AG04450 (cell line): ENCODE data around the gene TENT5C. TPM values are rescaled to one million over a fixed set of nuclear protein-coding genes. Genes with fewer than 3 reads are reported as not detected.

ENCODE experiments used
- CTCF ChIA-PET: fragments of 300-600, 350-600 bp; formaldehyde crosslinking; extraction: SDS; loops from one replicate; lab custom pipeline; 2022; ENCODE audit warnings: antibody characterized with exemption, inconsistent platforms; lab: Charles Lee
- POLR2A ChIA-PET: fragments of 350-600 bp; formaldehyde crosslinking; extraction: SDS; loops from one replicate; lab custom pipeline; 2021; ENCODE audit warnings: antibody characterized with exemption, inconsistent platforms; lab: Yijun Ruan, JAX
- DNase-seq: peaks from one replicate; pipeline ENCODE4 v3.0.0-alpha.2; 2011; ENCODE audit warnings: low read depth, low spot score
- H3K27ac ChIP-seq: one replicate; pipeline ENCODE4 v1.5.1; 2012; ENCODE audit warnings: low read depth, low read length, control low read depth
- H3K27me3 ChIP-seq: one replicate; pipeline ENCODE4 v1.6.0; 2012; ENCODE audit warnings: low read length; ENCODE audit not compliant: control insufficient read depth, insufficient read depth
- H3K4me3 ChIP-seq: 2 replicates; pipeline ENCODE4 v1.5.1; 2011; ENCODE audit warnings: mild to moderate bottlenecking, low read depth, low read length, control low read depth
- H3K9me3 ChIP-seq: 2 replicates; pipeline ENCODE4 v1.5.1; 2012; ENCODE audit warnings: low read length; ENCODE audit not compliant: control insufficient read depth, insufficient read depth
- polyA plus RNA-seq: library from polyadenylated mRNA; depleted of rRNA; stranded (reverse); fragments of >200 nt; gene quantifications from 2 replicates; pipeline ENCODE4 v1.2.3, GENCODE V29; 2011
- TF ChIP-seq, protein P1 (sequence below): IDR thresholded peaks from 2 replicates; pipeline ENCODE4 v1.5.1; 2011; ENCODE audit warnings: low read depth, low read length, control low read depth, inconsistent platforms

TENT5C gene
- polyA plus RNA-seq, 1 experiment, result 29.2 TPM

DNA sequence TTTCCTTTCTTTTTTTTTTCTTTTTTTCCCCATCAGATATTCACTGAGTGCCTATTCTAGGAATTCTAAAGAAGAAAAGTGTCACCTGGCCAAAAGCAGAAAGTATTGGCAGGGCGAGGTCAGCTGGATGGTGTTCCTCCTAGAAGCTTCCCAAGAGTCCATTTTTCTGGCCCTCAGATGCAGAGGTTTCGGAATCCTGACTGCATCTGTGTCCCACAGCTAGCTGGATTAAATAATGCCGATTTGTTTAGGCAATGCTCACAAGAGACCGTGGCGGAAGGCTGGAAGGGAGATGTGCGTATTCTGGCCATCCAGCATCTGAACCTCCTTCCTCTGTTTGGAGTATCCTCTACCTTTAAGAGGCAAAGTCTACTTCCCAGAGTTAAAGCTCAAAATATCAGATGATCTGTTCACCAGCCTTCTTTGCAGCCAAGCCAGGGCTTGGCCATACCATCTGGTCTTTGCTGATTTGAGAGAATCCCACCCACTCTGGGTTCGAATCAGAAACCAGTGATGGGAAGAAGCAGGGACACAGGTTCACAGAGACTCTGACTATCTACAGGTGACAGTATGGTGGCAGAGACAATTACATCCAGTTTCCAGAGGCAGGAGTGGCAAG is 5.4 kb upstream of the TENT5C start:
- H3K4me3 ChIP-seq, result no peak overlapping the region
- TF ChIP-seq, protein P1, sequence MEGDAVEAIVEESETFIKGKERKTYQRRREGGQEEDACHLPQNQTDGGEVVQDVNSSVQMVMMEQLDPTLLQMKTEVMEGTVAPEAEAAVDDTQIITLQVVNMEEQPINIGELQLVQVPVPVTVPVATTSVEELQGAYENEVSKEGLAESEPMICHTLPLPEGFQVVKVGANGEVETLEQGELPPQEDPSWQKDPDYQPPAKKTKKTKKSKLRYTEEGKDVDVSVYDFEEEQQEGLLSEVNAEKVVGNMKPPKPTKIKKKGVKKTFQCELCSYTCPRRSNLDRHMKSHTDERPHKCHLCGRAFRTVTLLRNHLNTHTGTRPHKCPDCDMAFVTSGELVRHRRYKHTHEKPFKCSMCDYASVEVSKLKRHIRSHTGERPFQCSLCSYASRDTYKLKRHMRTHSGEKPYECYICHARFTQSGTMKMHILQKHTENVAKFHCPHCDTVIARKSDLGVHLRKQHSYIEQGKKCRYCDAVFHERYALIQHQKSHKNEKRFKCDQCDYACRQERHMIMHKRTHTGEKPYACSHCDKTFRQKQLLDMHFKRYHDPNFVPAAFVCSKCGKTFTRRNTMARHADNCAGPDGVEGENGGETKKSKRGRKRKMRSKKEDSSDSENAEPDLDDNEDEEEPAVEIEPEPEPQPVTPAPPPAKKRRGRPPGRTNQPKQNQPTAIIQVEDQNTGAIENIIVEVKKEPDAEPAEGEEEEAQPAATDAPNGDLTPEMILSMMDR, result no peak
- H3K9me3 ChIP-seq, result no peaks in the 10 kb centered on the region
- DNase-seq, result no peak
- CTCF ChIA-PET, result no interaction called here
- no peak overlapping the region for H3K27ac ChIP-seq
- POLR2A ChIA-PET, result no interaction called here
- H3K27me3 ChIP-seq, result peaks cover 27% of the 10 kb centered on the region

DNA sequence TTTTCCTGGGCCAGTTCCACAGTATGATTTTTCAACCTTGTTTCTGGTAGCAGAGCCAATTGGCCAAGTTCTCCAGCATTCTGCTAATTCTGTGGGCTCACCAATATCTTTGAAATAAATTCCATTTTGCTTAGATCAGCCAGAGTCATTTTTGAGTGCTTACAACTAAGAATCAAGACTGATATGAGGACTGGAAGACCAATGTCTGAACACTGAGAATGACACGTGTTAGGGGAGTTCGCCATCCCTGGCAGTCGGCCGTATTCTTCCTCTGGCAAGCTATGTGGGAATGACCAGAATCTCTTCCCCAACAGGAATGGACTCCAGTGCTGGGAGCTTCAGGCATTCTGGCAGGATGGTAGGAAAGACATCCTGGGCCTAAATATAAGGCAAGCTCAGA is 4.9 kb upstream of the TENT5C start:
- ChIA-PET CTCF (interaction anchor here (0.6 kb wide), 1 partner anchor 53 kb away, joined by 4 read pairs; no protein-coding TSS in a partner anchor), POLR2A (no interaction called here)
- Histone ChIP-seq H3K27ac (no peak overlapping the region), H3K27me3 (peaks cover 27% of the 10 kb centered on the region), H3K4me3 (no peak overlapping the region), H3K9me3 (no peaks in the 10 kb centered on the region)
- no peak for DNase-seq
- TF ChIP-seq, protein P1, result no peak

DNA sequence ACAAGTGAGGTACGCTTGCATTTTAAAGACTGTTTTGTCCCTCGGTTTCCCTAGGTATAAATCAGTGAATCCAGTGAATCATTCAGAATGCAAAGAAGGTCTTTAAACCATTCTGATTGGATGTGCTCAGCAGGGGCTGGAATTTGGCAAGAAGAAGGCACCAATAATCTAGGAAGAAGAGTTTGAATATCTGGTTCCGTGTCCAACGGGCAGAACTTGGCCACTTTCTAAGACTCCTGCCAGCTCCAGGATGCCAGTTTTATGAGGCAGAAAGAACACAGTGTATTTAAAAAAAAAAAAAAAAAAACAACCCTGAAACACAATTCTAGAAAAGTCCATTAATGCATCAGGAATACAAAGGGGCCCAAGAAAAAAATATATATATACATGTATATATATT is 3.0 kb upstream of the TENT5C start:
- CTCF ChIA-PET, result no interaction called here
- H3K27me3 ChIP-seq, result peaks cover 21% of the 10 kb centered on the region
- no peak for DNase-seq
- POLR2A ChIA-PET, result no interaction called here
- no peaks in the 10 kb centered on the region for H3K9me3 ChIP-seq
- TF ChIP-seq, protein P1, result no peak
- H3K4me3 ChIP-seq, result no peak overlapping the region
- no peak overlapping the region for H3K27ac ChIP-seq

DNA sequence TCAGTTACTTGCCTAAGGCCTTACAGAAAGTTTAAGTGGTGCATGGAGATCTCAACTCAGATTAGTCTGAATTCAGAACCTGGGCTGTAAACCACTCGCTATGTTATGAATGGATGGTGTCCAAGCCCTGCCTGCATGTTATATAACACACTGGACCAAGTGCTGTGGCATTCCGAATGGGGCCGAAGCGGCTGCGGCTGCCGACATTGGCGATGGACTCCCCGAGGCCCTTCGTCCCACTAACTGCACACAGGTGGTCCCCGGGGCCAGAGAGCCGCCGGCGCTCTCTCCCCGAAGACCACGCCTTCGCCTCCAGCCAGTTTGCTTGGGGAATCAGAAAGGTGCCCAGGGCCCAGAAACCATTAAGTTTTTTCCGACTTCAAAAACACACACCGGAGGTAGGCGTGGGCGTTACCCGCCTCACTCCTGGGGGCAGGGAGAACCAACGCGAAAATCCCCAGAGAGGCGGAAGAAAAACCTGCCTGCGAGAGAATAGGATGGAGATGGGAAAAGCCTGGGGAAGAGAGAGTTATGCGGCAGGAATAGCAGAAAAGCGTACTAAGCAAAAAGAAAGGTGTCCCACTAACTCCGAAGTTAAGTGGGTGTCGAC is 579 bp upstream of the TENT5C start:
- ChIA-PET CTCF (interaction anchor here (2.8 to 2.9 kb wide), 2 partner anchors 153 to 290 kb away, joined by 19 to 32 read pairs; no protein-coding TSS in a partner anchor), POLR2A (interaction anchor here (1.1 to 1.8 kb wide), 3 partner anchors 69 to 289 kb away, joined by 3 to 6 read pairs (median 5); no protein-coding TSS in a partner anchor)
- Histone ChIP-seq H3K27ac (peak overlapping the region; percentile 11), H3K27me3 (peaks cover 14% of the 10 kb centered on the region), H3K4me3 (peak overlapping the region; percentile 88), H3K9me3 (no peaks in the 10 kb centered on the region)
- DNase-seq, result no peak
- TF ChIP-seq, protein P1, result no peak
